Measurements from ENCODE around the gene RFX5.
"Not testable (repeated sequence)": the region's sequence is repeated elsewhere in the genome, so short reads cannot be mapped to it uniquely, and the experiment has no call there.

Gene RFX5

DNA sequence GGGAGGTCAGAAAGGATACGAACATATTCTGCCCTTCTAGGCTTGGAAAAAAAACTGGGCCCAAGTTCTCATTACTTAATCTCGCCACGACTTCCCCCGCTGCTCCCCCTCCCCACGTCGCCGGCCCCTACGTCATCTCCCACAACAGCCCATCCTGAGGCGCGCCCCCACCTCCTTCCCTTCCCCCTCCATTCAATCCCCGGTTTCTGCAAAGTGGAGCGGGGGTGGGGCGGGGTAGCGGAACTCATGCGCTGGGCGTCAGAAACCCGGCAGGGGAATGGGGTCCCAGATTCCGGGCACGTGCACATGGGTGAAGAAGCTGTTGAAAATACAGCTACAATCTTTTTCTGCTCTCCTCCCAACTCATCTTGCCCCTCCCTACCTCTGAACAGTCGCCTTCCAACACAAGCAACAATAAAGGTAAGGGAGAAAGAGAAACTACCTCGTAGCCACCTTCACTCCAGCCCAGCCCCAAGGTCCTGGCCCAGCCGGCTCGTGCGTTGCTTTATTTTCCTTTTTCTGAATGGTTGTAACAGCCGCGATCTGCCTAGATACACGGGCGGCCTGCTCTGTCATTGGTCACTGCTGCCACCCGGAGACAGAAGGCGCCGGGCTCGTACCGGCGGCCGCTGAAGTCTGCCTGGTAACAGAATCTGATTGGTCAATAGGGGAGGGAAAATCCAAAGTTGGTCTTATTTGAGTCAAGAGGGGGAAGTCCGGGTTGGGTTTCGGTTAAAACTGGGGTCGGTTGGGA lies at the start of gene RFX5:
RFX5 (minus strand) TSS at position 484 of the 754 bp plus-strand sequence. CDS start 932 bp downstream, outside the sequence.
- Histone ChIP-seq H3K9me3 (ENCODE audit: control insufficient read depth, insufficient read depth, low read length) (no peaks in the 10 kb centered on the region; the same call in 1 of the 2 replicates), H3K4me1 (ENCODE audit: insufficient read depth, low read length) (0 out of 2 replicates have a peak, but pooled peaks cover 5% of the 10 kb centered on the region), H3K36me3 (ENCODE audit: insufficient read depth, low read length) (peaks cover 10% of the 10 kb centered on the region; the same call in 1 of the 2 replicates), H3K9ac (ENCODE audit: low read depth, low read length) (peak within 1 kb of the TSS; percentile 96)

DNA sequence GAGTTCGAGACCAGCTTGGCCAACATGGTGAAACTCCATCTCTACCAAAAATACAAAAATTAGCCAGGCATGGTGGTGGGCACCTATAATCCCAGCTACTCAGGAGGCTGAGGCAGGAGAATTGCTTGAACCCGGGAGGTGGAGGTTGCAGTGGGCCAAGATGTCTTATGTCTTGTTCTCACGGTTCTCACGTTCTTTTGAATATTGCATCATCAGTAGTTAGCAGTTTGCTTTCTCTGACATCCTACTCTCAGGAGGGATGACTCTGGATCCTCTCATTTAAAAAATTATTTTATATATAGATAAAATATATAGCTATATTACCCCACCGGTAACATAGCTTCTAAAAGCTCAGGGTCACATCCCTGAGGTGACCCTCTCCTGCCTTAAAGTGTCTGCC lies 49.2 kb upstream of the RFX5 start:
- not testable (repeated sequence) for H3K4me1 ChIP-seq (ENCODE audit: insufficient read depth, low read length); H3K9me3 ChIP-seq (ENCODE audit: control insufficient read depth, insufficient read depth, low read length); H3K9ac ChIP-seq (ENCODE audit: low read depth, low read length); H3K36me3 ChIP-seq (ENCODE audit: insufficient read depth, low read length)

DNA sequence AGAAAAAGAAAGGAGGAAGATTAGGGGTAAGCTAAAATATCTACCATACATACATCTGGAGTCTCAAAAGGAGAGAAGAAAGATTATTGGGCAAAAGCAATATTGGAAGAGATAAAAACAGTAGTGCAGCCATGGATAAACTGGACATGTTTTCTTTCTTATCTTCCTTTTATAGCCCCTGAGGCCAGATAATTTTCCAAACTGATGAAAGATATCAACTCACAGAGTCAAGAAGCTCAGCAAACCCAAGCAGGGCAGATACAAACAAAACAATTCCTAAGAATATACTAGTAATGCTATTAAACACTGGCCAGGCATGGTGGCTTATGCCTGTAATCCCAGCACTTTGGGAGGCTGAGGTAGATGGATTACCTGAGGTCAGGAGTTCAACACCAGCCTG lies 46.5 kb upstream of the RFX5 start:
- Histone ChIP-seq H3K36me3 (ENCODE audit: insufficient read depth, low read length) (no peaks in the 10 kb centered on the region), H3K9me3 (ENCODE audit: control insufficient read depth, insufficient read depth, low read length) (no peaks in the 10 kb centered on the region), H3K4me1 (ENCODE audit: insufficient read depth, low read length) (no peaks in the 10 kb centered on the region)

GRCh38 chr1:151391079-151391563 lies 44.1 kb upstream of the RFX5 start:
- Histone ChIP-seq H3K9me3 (ENCODE audit: control insufficient read depth, insufficient read depth, low read length) (no peaks in the 10 kb centered on the region), H3K9ac (ENCODE audit: low read depth, low read length) (no peak overlapping the region), H3K4me1 (ENCODE audit: insufficient read depth, low read length) (no peaks in the 10 kb centered on the region), H3K36me3 (ENCODE audit: insufficient read depth, low read length) (no peaks in the 10 kb centered on the region)

More for the DNA sequence above, 46.5 kb upstream of the RFX5 start:
- H3K9ac ChIP-seq (ENCODE audit: low read depth, low read length) = no peak overlapping the region

GRCh38 chr1:151390221-151391078 lies 43.4 kb upstream of the RFX5 start:
- not testable (repeated sequence) for H3K9ac ChIP-seq (ENCODE audit: low read depth, low read length); H3K36me3 ChIP-seq (ENCODE audit: insufficient read depth, low read length); H3K4me1 ChIP-seq (ENCODE audit: insufficient read depth, low read length); H3K9me3 ChIP-seq (ENCODE audit: control insufficient read depth, insufficient read depth, low read length)

- Histone ChIP-seq H3K9me3 (ENCODE audit: control insufficient read depth, insufficient read depth, low read length) (no peaks in the 10 kb centered on the region), H3K4me1 (ENCODE audit: insufficient read depth, low read length) (no peaks in the 10 kb centered on the region), H3K9ac (ENCODE audit: low read depth, low read length) (no peak overlapping the region), H3K36me3 (ENCODE audit: insufficient read depth, low read length) (no peaks in the 10 kb centered on the region)
Measured at GRCh38 chr1:151386002-151386401, 39.0 kb upstream of the RFX5 start.

GRCh38 chr1:151384584-151384983 lies 37.5 kb upstream of the RFX5 start:
- H3K4me1 ChIP-seq (ENCODE audit: insufficient read depth, low read length) = no peaks in the 10 kb centered on the region
- no peaks in the 10 kb centered on the region for H3K9me3 ChIP-seq (ENCODE audit: control insufficient read depth, insufficient read depth, low read length)
- no peaks in the 10 kb centered on the region for H3K36me3 ChIP-seq (ENCODE audit: insufficient read depth, low read length)
- H3K9ac ChIP-seq (ENCODE audit: low read depth, low read length) = no peak overlapping the region

DNA sequence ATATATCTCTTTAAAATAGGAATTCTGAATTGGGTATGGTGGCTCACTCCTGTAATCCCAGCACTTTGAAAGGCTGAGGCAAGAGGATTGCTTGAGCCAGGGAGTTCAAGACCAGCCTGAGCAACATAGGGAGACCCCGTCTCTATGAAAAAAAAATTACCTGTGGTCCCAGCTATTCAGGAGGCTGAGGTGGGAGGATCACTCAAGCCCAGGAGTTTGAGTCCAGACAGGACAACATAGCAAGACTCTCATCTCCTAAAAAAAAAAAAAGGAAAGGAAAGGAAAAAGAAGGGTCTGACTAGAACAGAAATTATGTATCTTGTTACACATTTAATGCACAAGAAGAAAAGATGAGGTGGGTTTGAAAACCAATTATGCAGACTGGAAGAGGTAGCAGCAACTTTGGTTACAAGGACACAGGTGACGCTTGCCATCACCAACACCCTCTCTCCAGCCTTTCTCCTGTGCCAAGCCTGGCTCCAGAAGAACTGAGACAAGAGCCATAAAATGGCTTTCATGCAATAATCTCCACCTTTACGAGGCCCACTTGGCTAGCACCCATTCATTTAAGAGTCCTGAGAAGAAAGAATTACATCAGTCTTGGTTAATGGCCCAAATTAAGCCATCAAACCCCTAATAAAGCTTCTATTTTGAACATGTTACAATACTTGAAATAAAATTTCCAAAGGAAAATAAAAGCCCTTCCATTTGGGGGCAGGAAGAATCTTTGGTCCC lies 30.3 kb upstream of the RFX5 start:
- no peaks in the 10 kb centered on the region for H3K9me3 ChIP-seq (ENCODE audit: control insufficient read depth, insufficient read depth, low read length)
- H3K36me3 ChIP-seq (ENCODE audit: insufficient read depth, low read length) = no peaks in the 10 kb centered on the region
- H3K4me1 ChIP-seq (ENCODE audit: insufficient read depth, low read length) = peaks cover under 1% of the 10 kb centered on the region; the same call in 1 of the 2 replicates
- no peak overlapping the region for H3K9ac ChIP-seq (ENCODE audit: low read depth, low read length)

- Histone ChIP-seq H3K36me3 (ENCODE audit: insufficient read depth, low read length) (no peaks in the 10 kb centered on the region), H3K9ac (ENCODE audit: low read depth, low read length) (no peak overlapping the region), H3K4me1 (ENCODE audit: insufficient read depth, low read length) (peaks cover 7% of the 10 kb centered on the region; the same call in 1 of the 2 replicates), H3K9me3 (ENCODE audit: control insufficient read depth, insufficient read depth, low read length) (no peaks in the 10 kb centered on the region)
Measured at GRCh38 chr1:151373196-151373595, 26.1 kb upstream of the RFX5 start.

GRCh38 chr1:151372058-151372934 lies 25.2 kb upstream of the RFX5 start, which contains the start of gene SELENBP1:
TSS of gene SELENBP1 (minus strand) at chr1:151372705. CDS start at chr1:151372641, 64 bp downstream.
- Histone ChIP-seq H3K9ac (ENCODE audit: low read depth, low read length) (peak within 1 kb of the TSS; percentile 75), H3K9me3 (ENCODE audit: control insufficient read depth, insufficient read depth, low read length) (no peaks in the 10 kb centered on the region), H3K4me1 (ENCODE audit: insufficient read depth, low read length) (peaks cover 7% of the 10 kb centered on the region; the same call in 1 of the 2 replicates)

DNA sequence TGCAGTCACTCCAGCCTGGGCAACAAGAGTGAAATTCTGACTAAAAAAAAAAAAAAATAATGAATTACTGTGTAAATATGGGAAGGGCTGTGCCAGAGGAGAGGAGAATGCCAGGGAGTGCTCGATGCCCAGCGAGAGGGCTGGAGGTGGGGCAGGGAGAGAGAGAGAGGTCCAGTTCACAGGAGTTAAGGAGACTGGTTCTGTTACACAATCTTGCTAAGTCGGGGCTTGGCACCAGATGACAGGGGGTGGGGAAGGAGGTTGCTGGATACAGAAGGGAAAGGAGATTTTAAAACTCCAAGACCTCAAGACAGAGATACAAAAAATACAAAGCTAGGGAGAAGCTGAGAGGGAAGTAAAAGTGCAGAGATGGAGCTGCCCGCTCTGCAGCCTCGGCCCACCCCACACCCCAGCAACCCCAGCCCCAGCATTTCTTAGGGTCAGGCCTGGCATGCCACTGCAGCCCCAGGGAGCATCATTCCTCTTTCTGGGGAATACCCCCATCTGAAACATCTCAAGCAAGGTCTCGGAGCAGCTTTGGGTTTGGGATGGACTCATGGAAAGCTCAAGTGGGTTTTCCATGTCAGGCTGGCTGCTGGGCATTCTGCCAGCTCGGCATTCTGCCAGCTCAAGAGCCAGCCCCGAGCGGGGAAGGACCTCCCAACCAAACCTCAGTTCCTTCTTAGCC lies 24.5 kb upstream of the RFX5 start:
- Histone ChIP-seq H3K36me3 (ENCODE audit: insufficient read depth, low read length) (no peaks in the 10 kb centered on the region), H3K4me1 (ENCODE audit: insufficient read depth, low read length) (peaks cover 7% of the 10 kb centered on the region; the same call in 1 of the 2 replicates), H3K9ac (ENCODE audit: low read depth, low read length) (peak overlapping the region; percentile 75; the same call in 1 of the 2 replicates), H3K9me3 (ENCODE audit: control insufficient read depth, insufficient read depth, low read length) (no peaks in the 10 kb centered on the region)

More at GRCh38 chr1:151372058-151372934, 25.2 kb upstream of the RFX5 start, which contains the start of gene SELENBP1:
- H3K36me3 ChIP-seq (ENCODE audit: insufficient read depth, low read length) = no peaks in the 10 kb centered on the region

DNA sequence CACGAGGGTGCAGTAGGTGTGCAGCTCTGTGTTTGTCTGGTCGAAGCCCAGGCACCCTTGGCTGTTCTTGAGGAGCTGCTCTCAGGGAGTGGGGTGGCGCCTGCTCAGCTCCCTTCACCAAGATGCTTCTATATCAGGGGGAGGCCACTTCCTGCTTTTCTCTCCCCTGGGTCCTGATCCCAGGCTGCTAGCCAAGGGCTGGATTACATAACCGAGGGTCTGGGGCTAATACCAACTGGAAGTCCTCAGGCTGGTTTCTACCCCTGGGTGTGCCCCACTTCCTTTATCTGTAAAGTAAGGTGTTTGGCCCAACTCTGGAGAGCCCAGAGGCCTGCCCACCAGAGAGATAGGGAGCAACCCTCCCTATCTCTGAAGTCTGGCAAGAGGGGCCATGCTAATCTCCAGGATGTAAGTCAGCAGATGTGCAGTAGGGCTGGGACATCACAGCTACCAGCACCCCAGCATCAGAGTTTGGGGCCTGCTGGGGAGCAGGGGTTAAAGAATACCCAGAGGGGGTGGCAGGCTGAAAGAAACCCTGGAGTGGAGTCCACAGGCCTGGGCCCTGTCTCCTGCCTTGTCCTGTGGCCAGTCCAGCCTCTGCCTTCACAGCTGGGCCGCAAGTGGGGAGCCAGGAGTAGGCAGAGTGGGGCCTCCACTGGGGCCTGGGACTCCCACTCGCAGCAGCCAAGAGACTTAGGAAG lies 23.3 kb upstream of the RFX5 start:
- H3K9me3 ChIP-seq (ENCODE audit: control insufficient read depth, insufficient read depth, low read length) = no peaks in the 10 kb centered on the region
- H3K36me3 ChIP-seq (ENCODE audit: insufficient read depth, low read length) = no peaks in the 10 kb centered on the region
- H3K4me1 ChIP-seq (ENCODE audit: insufficient read depth, low read length) = peaks cover 7% of the 10 kb centered on the region; the same call in 1 of the 2 replicates
- no peak overlapping the region for H3K9ac ChIP-seq (ENCODE audit: low read depth, low read length)
